KMS-11 (cell line): ENCODE data around the gene KIT.

Source experiments
- H2AFZ ChIP-seq: fragments of 200-600 bp; sonication (generic); 2 replicates; pipeline ENCODE4 v1.6.1; 2016; ENCODE audit warnings: antibody characterized with exemption, mixed run types, low read depth
- H3K27ac ChIP-seq: fragments of 200-600 bp; sonication (generic); 2 replicates; pipeline ENCODE4 v1.6.1; 2016; ENCODE audit warnings: mild to moderate bottlenecking, mixed run types
- H3K27me3 ChIP-seq: fragments of 200-600 bp; sonication (generic); 2 replicates; pipeline ENCODE4 v1.6.1; 2017; ENCODE audit warnings: mild to moderate bottlenecking, low read depth, mixed run types, moderate library complexity; ENCODE audit not compliant: insufficient read depth
- H3K36me3 ChIP-seq: fragments of 200-600 bp; sonication (generic); 2 replicates; pipeline ENCODE4 v1.6.1; 2017; ENCODE audit warnings: mild to moderate bottlenecking, mixed run types; ENCODE audit not compliant: insufficient read depth
- H3K4me1 ChIP-seq: fragments of 200-600 bp; sonication (generic); 2 replicates; pipeline ENCODE4 v1.6.1; 2016; ENCODE audit warnings: mild to moderate bottlenecking, low read depth, mixed run types; ENCODE audit not compliant: poor library complexity, severe bottlenecking
- H3K4me2 ChIP-seq: fragments of 200-600 bp; sonication (generic); 2 replicates; pipeline ENCODE4 v1.7.0; 2016; ENCODE audit warnings: mild to moderate bottlenecking, mixed run types
- H3K4me3 ChIP-seq: fragments of 200-600 bp; sonication (generic); IDR thresholded peaks from 2 replicates; pipeline ENCODE4 v1.6.1; 2017; ENCODE audit warnings: low read depth, low read length, mixed read lengths; ENCODE audit not compliant: insufficient read depth
- H3K79me2 ChIP-seq: fragments of 200-600 bp; sonication (generic); 2 replicates; pipeline ENCODE4 v1.6.1; 2016; ENCODE audit warnings: low read depth, mixed run types; ENCODE audit not compliant: insufficient read depth
- H3K9ac ChIP-seq: fragments of 200-600 bp; sonication (generic); 2 replicates; pipeline ENCODE4 v1.6.1; 2016; ENCODE audit warnings: mild to moderate bottlenecking, mixed run types
- H4K20me1 ChIP-seq: fragments of 200-600 bp; sonication (generic); 2 replicates; pipeline ENCODE4 v1.6.1; 2016; ENCODE audit warnings: mild to moderate bottlenecking, mixed run types; ENCODE audit not compliant: insufficient read depth
- CTCF ChIP-seq: fragments of 200-600 bp; sonication (generic); conservative IDR thresholded peaks from 2 replicates; pipeline ENCODE4 v1.6.1; 2017; ENCODE audit warnings: low read depth, mild to moderate bottlenecking, antibody characterized with exemption, low read length, moderate library complexity, mixed read lengths

The KIT gene

GRCh38 chr4:54746218-54746617, 88.5 kb downstream of the KIT start:
- no peak overlapping the region for H2AFZ ChIP-seq
- no peaks in the 10 kb centered on the region for H4K20me1 ChIP-seq
- no peaks in the 10 kb centered on the region for H3K36me3 ChIP-seq
- H3K27me3 ChIP-seq: no peaks in the 10 kb centered on the region
- H3K4me3 ChIP-seq: no peak overlapping the region
- no peak for TF ChIP-seq CTCF
- no peaks in the 10 kb centered on the region for H3K79me2 ChIP-seq
- H3K4me1 ChIP-seq: peaks cover 36% of the 10 kb centered on the region
- peak overlapping the region; percentile 52 for H3K4me2 ChIP-seq
- H3K27ac ChIP-seq: peak overlapping the region; percentile 6; the same call in 1 of the 2 replicates
- no peak overlapping the region for H3K9ac ChIP-seq

DNA sequence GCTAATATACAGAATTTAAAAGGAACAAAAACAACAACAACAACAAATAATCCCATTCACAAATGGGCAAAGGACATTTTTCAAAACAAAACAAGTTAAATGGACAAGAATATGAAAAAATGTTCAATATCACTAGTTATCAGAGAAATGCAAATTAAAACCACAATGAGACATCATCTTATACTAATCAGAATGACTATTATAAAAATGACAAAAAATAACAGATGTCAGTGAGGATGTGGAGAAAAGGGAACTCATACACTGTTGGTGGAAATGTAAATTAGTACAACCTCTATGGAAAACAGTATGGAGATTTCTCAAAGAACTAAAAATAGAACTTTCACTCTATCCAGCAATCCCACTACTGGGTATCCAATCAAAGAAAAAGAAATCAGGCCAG, 92.6 kb downstream of the KIT start:
- H4K20me1 ChIP-seq: no peaks in the 10 kb centered on the region
- no peak overlapping the region for H3K4me3 ChIP-seq
- peaks cover 27% of the 10 kb centered on the region for H3K4me1 ChIP-seq
- H3K79me2 ChIP-seq: no peaks in the 10 kb centered on the region
- H3K36me3 ChIP-seq: no peaks in the 10 kb centered on the region
- H3K27ac ChIP-seq: no peak overlapping the region
- no peak for TF ChIP-seq CTCF
- no peak overlapping the region for H3K9ac ChIP-seq
- no peaks in the 10 kb centered on the region for H3K27me3 ChIP-seq
- no peak overlapping the region for H3K4me2 ChIP-seq
- H2AFZ ChIP-seq: no peak overlapping the region

GRCh38 chr4:54754394-54754793, 96.6 kb downstream of the KIT start:
- no peaks in the 10 kb centered on the region for H4K20me1 ChIP-seq
- no peak overlapping the region for H2AFZ ChIP-seq
- no peaks in the 10 kb centered on the region for H3K79me2 ChIP-seq
- no peak overlapping the region for H3K27ac ChIP-seq
- H3K4me1 ChIP-seq: peaks cover 4% of the 10 kb centered on the region
- H3K36me3 ChIP-seq: no peaks in the 10 kb centered on the region
- no peak for TF ChIP-seq CTCF
- H3K9ac ChIP-seq: no peak overlapping the region
- H3K27me3 ChIP-seq: no peaks in the 10 kb centered on the region
- H3K4me2 ChIP-seq: no peak overlapping the region
- H3K4me3 ChIP-seq: no peak overlapping the region

DNA sequence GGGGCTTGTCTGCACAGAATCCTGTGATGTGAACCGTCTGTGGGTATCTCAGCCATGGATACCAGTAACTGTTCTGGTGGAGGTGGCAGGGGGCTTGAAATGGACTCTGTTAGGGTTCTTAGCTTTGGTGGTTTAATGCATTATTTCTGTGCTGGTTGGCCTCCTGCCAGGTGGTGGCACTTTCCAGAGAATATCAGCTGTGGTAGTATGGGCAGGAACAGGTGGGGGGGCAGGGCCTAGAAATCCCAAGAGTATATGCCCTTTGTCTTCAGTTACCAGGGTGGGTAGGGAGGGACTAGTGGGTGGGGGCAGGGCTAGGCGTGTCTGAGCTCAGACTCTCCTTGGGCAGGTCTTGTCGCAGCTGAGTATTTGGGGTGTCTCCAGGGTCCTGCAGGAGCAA, 106.7 kb downstream of the KIT start:
- Histone ChIP-seq H3K27ac (no peak overlapping the region), H3K36me3 (no peaks in the 10 kb centered on the region), H3K27me3 (no peaks in the 10 kb centered on the region), H3K79me2 (no peaks in the 10 kb centered on the region), H3K9ac (no peak overlapping the region), H3K4me2 (no peak overlapping the region), H3K4me3 (no peak overlapping the region), H3K4me1 (peaks cover 18% of the 10 kb centered on the region), H4K20me1 (no peaks in the 10 kb centered on the region), H2AFZ (no peak overlapping the region)
- TF ChIP-seq CTCF: no peak
